BE2C (cell line): ENCODE results near the gene C1QTNF8.

ENCODE experiments used
- DNase-seq: peaks from one replicate; pipeline ENCODE4 v3.0.0-alpha.2; 2020
- H3K27me3 ChIP-seq: fragments of 250-450 bp; sonication (Bioruptor Pico); 2 replicates; pipeline ENCODE4 v1.5.1; 2020; ENCODE audit warnings: mild to moderate bottlenecking
- H3K36me3 ChIP-seq: fragments of 250-450 bp; sonication (Bioruptor Pico); 2 replicates; pipeline ENCODE4 v1.5.1; 2020; ENCODE audit warnings: mild to moderate bottlenecking
- H3K4me1 ChIP-seq: fragments of 250-450 bp; sonication (Bioruptor Pico); 2 replicates; pipeline ENCODE4 v1.5.1; 2020
- H3K4me3 ChIP-seq: 2 replicates; pipeline ENCODE4 v1.5.1; 2011; ENCODE audit warnings: low read depth, low read length
- H3K9me3 ChIP-seq: fragments of 250-450 bp; sonication (Bioruptor Pico); 2 replicates; pipeline ENCODE4 v1.5.1; 2020
- TF ChIP-seq, protein P1 (sequence below): IDR thresholded peaks from 2 replicates; pipeline ENCODE4 v1.5.1; 2012; ENCODE audit warnings: mild to moderate bottlenecking, low read depth, low read length

The C1QTNF8 gene

DNA sequence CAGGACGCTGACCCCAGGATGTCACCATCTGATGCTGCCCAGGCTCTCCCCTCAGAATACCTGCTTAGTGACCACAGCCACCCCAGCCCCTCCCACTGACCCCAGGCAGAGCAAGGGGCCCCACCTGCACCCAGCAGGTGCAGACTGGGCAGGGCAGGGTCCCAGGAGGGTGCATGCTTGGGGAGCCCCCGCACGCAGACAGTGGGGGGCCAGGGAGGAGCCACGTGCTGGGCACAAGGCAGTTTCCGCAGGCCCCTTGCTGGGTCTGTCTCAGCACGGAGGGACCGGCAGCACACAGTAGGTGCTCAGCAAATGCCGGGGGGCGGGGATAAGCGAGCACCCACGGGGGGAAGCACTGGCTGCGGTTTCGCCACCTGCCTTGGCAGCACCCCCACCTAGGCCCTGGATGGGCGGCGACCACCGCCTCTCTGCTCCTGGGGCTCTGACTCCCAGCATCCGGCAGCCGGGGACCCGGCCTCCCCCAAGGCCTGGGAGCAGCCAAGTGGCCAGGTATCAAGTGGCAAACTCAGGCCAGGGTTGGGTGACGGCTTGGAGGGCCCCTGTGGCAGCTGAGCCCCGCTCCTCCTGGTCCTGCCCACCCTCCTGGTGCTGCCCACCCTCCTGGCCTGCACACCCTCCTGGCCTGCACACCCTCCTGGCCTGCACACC, 42.2 kb downstream of the C1QTNF8 start:
- Histone ChIP-seq H3K36me3 (no peaks in the 10 kb centered on the region), H3K27me3 (peaks cover 6% of the 10 kb centered on the region; the same call in 1 of the 2 replicates), H3K4me3 (no peak overlapping the region), H3K9me3 (no peaks in the 10 kb centered on the region; the same call in 1 of the 2 replicates), H3K4me1 (peaks cover 10% of the 10 kb centered on the region)
- TF ChIP-seq, protein P1, sequence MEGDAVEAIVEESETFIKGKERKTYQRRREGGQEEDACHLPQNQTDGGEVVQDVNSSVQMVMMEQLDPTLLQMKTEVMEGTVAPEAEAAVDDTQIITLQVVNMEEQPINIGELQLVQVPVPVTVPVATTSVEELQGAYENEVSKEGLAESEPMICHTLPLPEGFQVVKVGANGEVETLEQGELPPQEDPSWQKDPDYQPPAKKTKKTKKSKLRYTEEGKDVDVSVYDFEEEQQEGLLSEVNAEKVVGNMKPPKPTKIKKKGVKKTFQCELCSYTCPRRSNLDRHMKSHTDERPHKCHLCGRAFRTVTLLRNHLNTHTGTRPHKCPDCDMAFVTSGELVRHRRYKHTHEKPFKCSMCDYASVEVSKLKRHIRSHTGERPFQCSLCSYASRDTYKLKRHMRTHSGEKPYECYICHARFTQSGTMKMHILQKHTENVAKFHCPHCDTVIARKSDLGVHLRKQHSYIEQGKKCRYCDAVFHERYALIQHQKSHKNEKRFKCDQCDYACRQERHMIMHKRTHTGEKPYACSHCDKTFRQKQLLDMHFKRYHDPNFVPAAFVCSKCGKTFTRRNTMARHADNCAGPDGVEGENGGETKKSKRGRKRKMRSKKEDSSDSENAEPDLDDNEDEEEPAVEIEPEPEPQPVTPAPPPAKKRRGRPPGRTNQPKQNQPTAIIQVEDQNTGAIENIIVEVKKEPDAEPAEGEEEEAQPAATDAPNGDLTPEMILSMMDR: no peak
- no peak for DNase-seq

DNA sequence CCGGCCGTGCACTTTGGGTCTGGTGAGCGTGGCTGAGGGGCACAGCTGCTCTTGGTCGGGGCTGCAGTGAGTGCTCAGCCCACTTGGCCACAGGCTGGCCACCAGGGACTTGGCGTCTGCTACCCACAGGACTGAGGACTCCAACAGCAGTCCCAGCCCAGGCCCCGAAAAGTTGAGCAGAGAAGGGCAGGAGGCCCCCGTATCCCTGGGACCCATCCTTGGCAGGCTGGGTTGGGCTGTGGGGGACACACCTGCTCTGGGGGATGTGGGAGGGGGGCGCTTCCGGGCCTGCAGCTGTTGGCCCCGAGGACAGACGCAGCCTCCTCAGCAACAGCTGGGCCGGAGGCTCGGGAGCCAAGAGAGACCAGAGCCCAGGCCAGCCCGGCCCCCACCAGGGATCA, 42.9 kb downstream of the C1QTNF8 start:
- TF ChIP-seq, protein P1: no peak
- Histone ChIP-seq H3K9me3 (no peaks in the 10 kb centered on the region), H3K4me3 (no peak overlapping the region), H3K27me3 (peaks cover 2% of the 10 kb centered on the region; the same call in 1 of the 2 replicates), H3K4me1 (peaks cover 15% of the 10 kb centered on the region), H3K36me3 (no peaks in the 10 kb centered on the region)
- no peak for DNase-seq

DNA sequence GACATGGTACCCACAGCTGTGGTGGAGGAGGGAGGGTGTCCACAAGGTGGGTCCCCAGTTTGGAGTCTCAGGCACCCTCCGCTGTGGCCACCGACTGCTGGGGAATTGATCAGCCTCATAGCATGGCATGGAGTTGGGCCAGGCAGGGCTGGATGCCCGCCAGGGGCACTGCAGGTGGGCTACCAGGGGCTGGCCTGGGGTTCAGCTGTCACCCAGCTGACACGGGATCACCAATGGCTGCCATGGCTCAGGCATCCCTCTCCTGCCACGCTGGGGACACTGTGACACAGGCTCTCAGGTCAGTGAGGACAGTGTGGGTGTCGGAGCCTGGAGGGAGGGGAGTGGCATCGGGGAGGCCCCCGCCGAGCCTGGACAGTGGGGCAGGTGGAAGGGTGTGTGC, 43.3 kb downstream of the C1QTNF8 start:
- DNase-seq: no peak
- peaks cover 2% of the 10 kb centered on the region; the same call in 1 of the 2 replicates for H3K27me3 ChIP-seq
- TF ChIP-seq, protein P1: no peak
- H3K9me3 ChIP-seq: no peaks in the 10 kb centered on the region
- H3K4me1 ChIP-seq: peaks cover 19% of the 10 kb centered on the region
- no peaks in the 10 kb centered on the region for H3K36me3 ChIP-seq
- H3K4me3 ChIP-seq: no peak overlapping the region

DNA sequence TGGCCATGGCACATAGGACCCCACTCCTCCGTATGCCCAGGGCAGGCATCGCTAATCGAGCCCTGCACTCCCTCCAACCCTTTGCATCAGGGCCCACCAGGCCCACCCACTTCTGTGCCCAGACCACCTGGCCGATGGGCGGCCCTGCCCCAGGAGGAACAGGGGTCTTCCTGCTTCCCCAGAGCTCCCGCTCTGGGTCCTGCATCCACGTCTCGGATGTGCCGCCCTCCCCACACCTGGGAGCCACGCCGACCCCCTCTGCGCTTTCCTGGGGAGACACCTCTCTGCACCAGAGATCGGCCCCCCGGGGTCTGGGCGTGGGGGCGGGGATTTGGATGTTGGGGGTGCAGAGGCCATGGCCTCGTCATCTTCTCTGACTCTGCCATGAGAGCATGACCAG, 44.6 kb downstream of the C1QTNF8 start:
- no peaks in the 10 kb centered on the region for H3K27me3 ChIP-seq
- no peaks in the 10 kb centered on the region for H3K9me3 ChIP-seq
- H3K4me3 ChIP-seq: no peak overlapping the region
- H3K36me3 ChIP-seq: no peaks in the 10 kb centered on the region
- TF ChIP-seq, protein P1: no peak
- no peak for DNase-seq
- H3K4me1 ChIP-seq: peaks cover 19% of the 10 kb centered on the region

DNA sequence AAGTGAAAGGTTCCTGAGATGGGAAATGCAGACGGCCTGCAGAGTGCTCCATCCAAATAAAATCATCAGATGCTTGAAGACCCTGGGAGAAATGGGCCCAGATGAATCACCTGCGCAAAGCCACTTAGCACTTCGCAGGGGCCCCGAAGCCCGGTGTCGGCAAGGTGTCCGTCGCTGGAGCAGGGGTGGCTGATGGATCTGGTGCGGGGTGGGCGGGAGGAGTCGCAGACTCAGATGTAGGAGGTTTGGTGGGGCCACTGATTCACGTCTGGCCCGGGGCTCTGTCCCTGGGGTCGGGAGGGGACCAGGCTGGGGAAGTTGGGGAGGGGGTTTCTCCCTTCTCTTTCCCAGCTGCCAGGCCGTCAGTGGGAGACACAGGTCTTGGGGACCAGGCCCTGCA, 45.1 kb downstream of the C1QTNF8 start:
- TF ChIP-seq, protein P1: no peak
- Histone ChIP-seq H3K27me3 (no peaks in the 10 kb centered on the region), H3K4me3 (no peak overlapping the region), H3K4me1 (peaks cover 19% of the 10 kb centered on the region), H3K9me3 (no peaks in the 10 kb centered on the region), H3K36me3 (no peaks in the 10 kb centered on the region)
- DNase-seq: no peak

DNA sequence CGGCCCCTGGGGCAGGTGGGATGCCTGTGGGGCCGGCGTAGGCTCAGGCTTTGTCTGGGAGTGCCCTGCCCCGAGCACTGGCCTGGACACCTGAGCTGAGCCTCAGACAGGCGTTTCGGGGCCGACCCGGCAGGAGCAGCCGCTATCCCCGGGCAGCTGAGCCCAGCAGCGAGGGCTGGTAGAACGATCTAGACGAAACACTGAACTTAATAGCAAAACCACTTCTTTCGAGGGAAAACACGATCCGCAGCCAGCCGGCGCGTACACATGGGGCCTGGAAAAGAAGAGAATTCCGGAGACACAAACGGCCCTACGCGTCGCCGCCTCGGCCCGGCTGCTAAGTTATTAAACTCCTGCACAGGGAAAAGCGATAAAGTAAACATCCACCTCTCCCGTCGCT, 45.5 kb downstream of the C1QTNF8 start:
- TF ChIP-seq, protein P1: no peak
- Histone ChIP-seq H3K9me3 (no peaks in the 10 kb centered on the region), H3K4me3 (no peak overlapping the region), H3K27me3 (no peaks in the 10 kb centered on the region), H3K36me3 (no peaks in the 10 kb centered on the region), H3K4me1 (peaks cover 19% of the 10 kb centered on the region)
- no peak for DNase-seq
